MCF 10A (cell line): Measurements from ENCODE around the gene INPP5E. TPM values are rescaled to one million over a fixed set of nuclear protein-coding genes. Genes with fewer than 3 reads are reported as not detected.

Source experiments
- BruUV-seq: library from RNA; stranded (reverse); fragments of 400-500 nt; replicated peaks from 2 replicates; lab custom pipeline; 2021; lab: Mats Ljungman, UMichigan
- CTCF ChIA-PET: fragments of 300-600 bp; sonication (Branson Sonifier 250); formaldehyde crosslinking; extraction: SDS; loops from one replicate; lab custom pipeline; 2021; ENCODE audit warnings: antibody characterized with exemption, inconsistent platforms; lab: Yijun Ruan, JAX
- POLR2A ChIA-PET: fragments of 300-600, 350-650 bp; sonication (Branson Sonifier 250); formaldehyde crosslinking; extraction: SDS; loops from one replicate; lab custom pipeline; 2020; ENCODE audit warnings: antibody characterized with exemption, inconsistent platforms; lab: Yijun Ruan, JAX
- DNase-seq: peaks from one replicate; pipeline ENCODE4 v3.0.0-alpha.2; 2018; ENCODE audit not compliant: unreplicated experiment
- H3K27ac Mint-ChIP-seq: one replicate; pipeline ENCODE4 v1.8.0; 2022; ENCODE audit warnings: mild to moderate bottlenecking, low read depth, mixed read lengths; ENCODE audit not compliant: unreplicated experiment
- H3K27me3 Mint-ChIP-seq: one replicate; pipeline ENCODE4 v1.8.0; 2022; ENCODE audit warnings: mixed read lengths; ENCODE audit not compliant: insufficient read depth, unreplicated experiment
- H3K36me3 Mint-ChIP-seq: one replicate; pipeline ENCODE4 v1.8.0; 2022; ENCODE audit warnings: mild to moderate bottlenecking, moderate library complexity, mixed read lengths; ENCODE audit not compliant: insufficient read depth, unreplicated experiment
- H3K4me1 Mint-ChIP-seq: one replicate; pipeline ENCODE4 v1.8.0; 2022; ENCODE audit warnings: mixed read lengths; ENCODE audit not compliant: insufficient read depth, unreplicated experiment
- H3K4me3 Mint-ChIP-seq: one replicate; pipeline ENCODE4 v1.8.0; 2022; ENCODE audit warnings: mild to moderate bottlenecking, moderate library complexity, mixed read lengths; ENCODE audit not compliant: unreplicated experiment
- H3K9me3 Mint-ChIP-seq: one replicate; pipeline ENCODE4 v1.8.0; 2022; ENCODE audit warnings: mixed read lengths; ENCODE audit not compliant: unreplicated experiment
- intact Hi-C: fragments of 100-400 bp; cut with micrococcal nuclease; formaldehyde crosslinking; loops from 2 replicates; pipeline ENCODE4 v1.14.1; 2022
- total RNA-seq: library from RNA; stranded (reverse); gene quantifications from 2 replicates; pipeline ENCODE4 v1.2.3, GENCODE V29; 2022
- TF ChIP-seq, protein P1 (sequence below): fragments of 200-600 bp; IDR thresholded peaks from one replicate; pipeline ENCODE4 v1.8.0; 2022; ENCODE audit warnings: antibody characterized with exemption, mild to moderate bottlenecking; ENCODE audit not compliant: unreplicated experiment

INPP5E gene
- total RNA-seq, 1 experiment from 2014 or later = 16.3 TPM

DNA sequence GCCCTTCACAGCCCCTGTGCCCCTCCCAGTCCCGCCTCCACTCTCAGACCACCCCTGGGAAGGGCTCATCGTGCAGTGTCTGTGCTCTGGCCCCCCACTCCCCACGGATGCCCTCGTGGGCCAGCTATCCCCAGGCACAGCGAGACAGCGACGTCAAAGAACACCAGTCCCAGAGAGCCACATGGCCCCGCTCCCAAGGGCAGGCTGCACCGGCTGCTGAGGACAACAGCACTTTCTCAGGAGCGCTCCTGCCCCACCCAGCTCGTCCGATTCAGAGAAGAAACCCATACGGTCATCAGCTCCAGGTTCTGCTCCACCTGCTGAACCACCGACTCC, 34.9 kb downstream of the INPP5E start:
- Mint-ChIP-seq H3K36me3 (peaks cover 58% of the 10 kb centered on the region), H3K4me1 (peaks cover 7% of the 10 kb centered on the region), H3K27me3 (no peaks in the 10 kb centered on the region), H3K27ac (no peak overlapping the region), H3K4me3 (no peak overlapping the region), H3K9me3 (no peaks in the 10 kb centered on the region)
- BruUV-seq = no TSS peak
- TF ChIP-seq, protein P1, sequence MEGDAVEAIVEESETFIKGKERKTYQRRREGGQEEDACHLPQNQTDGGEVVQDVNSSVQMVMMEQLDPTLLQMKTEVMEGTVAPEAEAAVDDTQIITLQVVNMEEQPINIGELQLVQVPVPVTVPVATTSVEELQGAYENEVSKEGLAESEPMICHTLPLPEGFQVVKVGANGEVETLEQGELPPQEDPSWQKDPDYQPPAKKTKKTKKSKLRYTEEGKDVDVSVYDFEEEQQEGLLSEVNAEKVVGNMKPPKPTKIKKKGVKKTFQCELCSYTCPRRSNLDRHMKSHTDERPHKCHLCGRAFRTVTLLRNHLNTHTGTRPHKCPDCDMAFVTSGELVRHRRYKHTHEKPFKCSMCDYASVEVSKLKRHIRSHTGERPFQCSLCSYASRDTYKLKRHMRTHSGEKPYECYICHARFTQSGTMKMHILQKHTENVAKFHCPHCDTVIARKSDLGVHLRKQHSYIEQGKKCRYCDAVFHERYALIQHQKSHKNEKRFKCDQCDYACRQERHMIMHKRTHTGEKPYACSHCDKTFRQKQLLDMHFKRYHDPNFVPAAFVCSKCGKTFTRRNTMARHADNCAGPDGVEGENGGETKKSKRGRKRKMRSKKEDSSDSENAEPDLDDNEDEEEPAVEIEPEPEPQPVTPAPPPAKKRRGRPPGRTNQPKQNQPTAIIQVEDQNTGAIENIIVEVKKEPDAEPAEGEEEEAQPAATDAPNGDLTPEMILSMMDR = no peak
- intact Hi-C loops = no loop called here
- DNase-seq = no peak
- ChIA-PET CTCF (no interaction called here), POLR2A (no interaction called here)

DNA sequence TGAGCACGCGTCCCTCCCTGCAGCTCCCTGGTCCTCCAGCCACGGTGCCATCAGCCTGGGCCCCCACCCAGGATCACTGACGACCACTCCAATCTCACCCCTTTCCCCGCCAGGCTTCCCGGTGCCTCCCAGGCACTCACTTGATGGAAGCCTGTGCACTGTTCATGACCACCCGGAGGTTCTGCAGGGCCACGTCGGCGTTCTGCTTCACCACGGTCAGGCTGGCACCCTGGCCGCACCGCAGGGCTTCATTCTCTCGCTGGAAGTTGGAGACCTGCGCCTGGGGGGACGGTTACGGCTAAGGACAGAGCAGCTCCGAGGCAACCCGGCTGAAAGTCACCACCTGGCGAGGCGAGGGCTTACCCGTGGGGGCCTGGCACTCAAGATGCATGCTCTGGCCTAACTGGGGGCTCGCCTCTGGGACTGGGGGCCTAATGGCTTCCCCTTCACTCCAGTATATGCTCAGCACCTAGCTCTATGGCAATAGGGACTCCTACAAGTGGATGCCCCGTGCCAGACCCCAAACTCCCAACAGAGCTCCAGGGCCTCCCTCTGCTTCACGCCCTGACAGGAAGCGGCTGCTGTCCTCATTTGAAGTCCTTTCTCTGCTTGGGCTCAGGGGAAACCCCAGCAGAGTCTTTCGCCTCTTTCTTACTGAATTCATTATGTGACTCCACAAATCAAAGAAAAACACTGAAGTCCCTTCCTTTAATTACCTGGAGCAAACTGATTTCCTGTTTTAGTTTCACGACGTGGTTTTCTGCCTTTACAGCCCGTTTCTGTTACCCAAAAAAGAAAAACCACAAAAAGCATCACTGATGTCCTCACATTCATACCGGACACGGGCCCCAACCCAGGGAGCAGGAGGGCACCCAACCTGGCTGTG, 35.5 kb downstream of the INPP5E start:
- Mint-ChIP-seq H3K4me1 (peaks cover 7% of the 10 kb centered on the region), H3K27ac (no peak overlapping the region), H3K9me3 (no peaks in the 10 kb centered on the region), H3K27me3 (no peaks in the 10 kb centered on the region), H3K36me3 (peaks cover 58% of the 10 kb centered on the region), H3K4me3 (no peak overlapping the region)
- TF ChIP-seq, protein P1 = no peak
- POLR2A ChIA-PET = no interaction called here
- BruUV-seq = no TSS peak
- no peak for DNase-seq
- CTCF ChIA-PET = no interaction called here
- intact Hi-C loops = no loop called here

DNA sequence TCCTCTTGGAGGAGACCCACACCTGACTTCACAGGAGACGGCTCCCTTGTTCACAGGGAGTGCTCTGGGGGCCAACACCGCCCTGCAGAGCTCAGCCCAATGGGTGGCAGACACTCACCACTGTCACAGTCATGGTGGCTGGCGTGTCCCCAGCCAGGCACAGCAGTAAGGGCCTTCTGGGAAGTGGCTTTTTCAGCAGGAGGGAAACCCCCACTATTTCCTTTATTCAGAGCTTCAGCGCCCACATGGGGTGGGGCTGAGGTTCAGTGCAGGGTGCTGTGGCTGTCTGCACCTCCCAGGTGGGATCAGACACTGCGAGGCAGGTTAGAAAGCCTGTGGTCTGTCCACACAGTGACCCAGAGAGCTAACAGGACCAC, 36.1 kb downstream of the INPP5E start:
- intact Hi-C loops = no loop called here
- DNase-seq = no peak
- peaks cover 1% of the 10 kb centered on the region for H3K4me1 Mint-ChIP-seq
- H3K4me3 Mint-ChIP-seq = no peak overlapping the region
- TF ChIP-seq, protein P1 = no peak
- H3K36me3 Mint-ChIP-seq = peaks cover 58% of the 10 kb centered on the region
- H3K9me3 Mint-ChIP-seq = no peaks in the 10 kb centered on the region
- POLR2A ChIA-PET = interaction anchor here (0.6 kb wide), 1 partner anchor 34 kb away, joined by 3 read pairs; no protein-coding TSS in a partner anchor
- H3K27ac Mint-ChIP-seq = no peak overlapping the region
- CTCF ChIA-PET = no interaction called here
- no peaks in the 10 kb centered on the region for H3K27me3 Mint-ChIP-seq
- BruUV-seq = no TSS peak

DNA sequence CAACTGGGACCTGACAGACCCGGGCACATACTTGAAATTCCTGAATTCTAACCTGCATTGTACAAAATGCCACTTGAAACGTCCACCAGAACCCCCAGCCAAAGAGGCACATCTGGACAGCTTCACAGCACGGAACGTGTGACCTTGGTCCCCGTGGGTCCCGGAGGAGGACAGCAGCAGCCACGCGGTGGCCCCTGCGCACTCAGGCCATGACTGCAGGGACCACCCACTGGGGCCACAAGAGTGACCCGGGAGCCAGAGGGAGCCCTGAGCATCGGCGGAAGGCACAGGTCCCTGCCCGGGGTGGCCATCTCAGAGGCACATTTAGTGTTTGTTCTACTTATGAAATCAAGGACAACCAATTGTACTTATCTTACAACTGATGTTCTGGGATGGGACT, 37.6 kb downstream of the INPP5E start:
- H3K27ac Mint-ChIP-seq = no peak overlapping the region
- POLR2A ChIA-PET = interaction anchor here (0.7 kb wide), 1 partner anchor 8 kb away, joined by 3 read pairs; no protein-coding TSS in a partner anchor
- H3K4me3 Mint-ChIP-seq = no peak overlapping the region
- H3K4me1 Mint-ChIP-seq = no peaks in the 10 kb centered on the region
- intact Hi-C loops = no loop called here
- CTCF ChIA-PET = interaction anchor here (0.7 to 1.6 kb wide), 3 partner anchors 7 to 43 kb away, joined by 3 to 14 read pairs (median 3); partner anchors contain the start of gene DNLZ
- H3K9me3 Mint-ChIP-seq = no peaks in the 10 kb centered on the region
- peaks cover 50% of the 10 kb centered on the region for H3K36me3 Mint-ChIP-seq
- TF ChIP-seq, protein P1 = no peak
- no TSS peak for BruUV-seq
- DNase-seq = no peak
- no peaks in the 10 kb centered on the region for H3K27me3 Mint-ChIP-seq
